Keratinocyte (primary cell): ENCODE results near the gene PSTPIP2. TPM values are rescaled to one million over a fixed set of nuclear protein-coding genes. Genes with fewer than 3 reads are reported as not detected.
"Not testable (repeated sequence)": the region's sequence is repeated elsewhere in the genome, so short reads cannot be mapped to it uniquely, and the experiment has no call there.

ENCODE experiments used
- DNase-seq: peaks from one replicate; pipeline ENCODE4 v3.0.0-alpha.2; 2011; ENCODE audit warnings: low read depth, missing footprints, low spot score
- FAIRE-seq: peaks from 2 replicates; lab custom pipeline; 2011; peaks lifted over from hg19 to GRCh38; lab: Jason Lieb, UNC
- H2AFZ ChIP-seq: 2 replicates; pipeline ENCODE4 v1.6.0; 2012; ENCODE audit warnings: low read length, control low read depth, inconsistent platforms; ENCODE audit not compliant: control insufficient read depth
- H3K27ac ChIP-seq: 2 replicates; pipeline ENCODE4 v1.5.1; 2011; ENCODE audit warnings: low read length; ENCODE audit not compliant: control insufficient read depth, insufficient read depth
- H3K27me3 ChIP-seq: 3 replicates; pipeline ENCODE4 v1.6.0; 2011; ENCODE audit warnings: low read length; ENCODE audit not compliant: control insufficient read depth, insufficient read depth; ENCODE audit errors: extremely low read depth
- H3K36me3 ChIP-seq, 2 experiments: 2 replicates in 1 of 2; 3 replicates in 1 of 2; pipeline ENCODE4 v1.5.1; 2011; ENCODE audit warnings: low read length in 2 of 2, mild to moderate bottlenecking in 1 of 2; ENCODE audit not compliant: control insufficient read depth in 2 of 2, insufficient read depth in 2 of 2; ENCODE audit errors: extremely low read depth in 1 of 2
- H3K4me1 ChIP-seq: 3 replicates; pipeline ENCODE4 v1.5.1; 2011; ENCODE audit warnings: low read length; ENCODE audit not compliant: control insufficient read depth, insufficient read depth; ENCODE audit errors: extremely low read depth
- H3K4me2 ChIP-seq: 3 replicates; pipeline ENCODE4 v1.6.0; 2011; ENCODE audit warnings: low read depth, low read length; ENCODE audit not compliant: control insufficient read depth, insufficient read depth; ENCODE audit errors: extremely low read depth
- H3K4me3 ChIP-seq, 3 experiments: fragments of 200-600 bp in 1 of 3; sonication (generic) in 1 of 3; 2 replicates in 2 of 3; 3 replicates in 1 of 3; pipeline ENCODE4 v1.5.1; 2011 to 2016; ENCODE audit warnings: low read length in 3 of 3, mild to moderate bottlenecking in 3 of 3, control low read depth in 2 of 3, inconsistent platforms in 1 of 3, low read depth in 1 of 3, mixed read lengths in 1 of 3, mixed run types in 1 of 3, moderate library complexity in 1 of 3; ENCODE audit not compliant: control insufficient read depth in 2 of 3, insufficient read depth in 2 of 3; ENCODE audit errors: extremely low read depth in 1 of 3
- H3K79me2 ChIP-seq: 2 replicates; pipeline ENCODE4 v1.6.0; 2012; ENCODE audit warnings: low read length; ENCODE audit not compliant: control insufficient read depth, insufficient read depth
- H3K9ac ChIP-seq: 3 replicates; pipeline ENCODE4 v1.6.0; 2011; ENCODE audit warnings: low read length; ENCODE audit not compliant: control insufficient read depth, insufficient read depth; ENCODE audit errors: extremely low read depth
- H3K9me1 ChIP-seq: 3 replicates; pipeline ENCODE4 v1.6.0; 2011; ENCODE audit warnings: low read length; ENCODE audit not compliant: control insufficient read depth, insufficient read depth; ENCODE audit errors: extremely low read depth
- H3K9me3 ChIP-seq: 2 replicates; pipeline ENCODE4 v1.5.1; 2012; ENCODE audit warnings: low read depth, low read length; ENCODE audit not compliant: control insufficient read depth
- H4K20me1 ChIP-seq: 3 replicates; pipeline ENCODE4 v1.6.0; 2011; ENCODE audit warnings: low read length; ENCODE audit not compliant: control insufficient read depth, insufficient read depth; ENCODE audit errors: extremely low read depth
- EZH2 ChIP-seq: IDR thresholded peaks from one replicate; pipeline ENCODE4 v1.6.1; 2012; ENCODE audit warnings: inconsistent platforms, mild to moderate bottlenecking, low read length, moderate library complexity
- dilution Hi-C: fragments of 300-500 bp; cut with MboI; formaldehyde crosslinking; loops from one replicate; pipeline ENCODE4 v1.7.0; 2020; ENCODE audit warnings: low sequenced_read_pairs; ENCODE audit not compliant: extremely low pct_ligation_motif_present
- polyA plus RNA-seq, 5 experiments: library from polyadenylated mRNA; depleted of rRNA in 3 of 5; stranded (reverse) in 3 of 5; stranded (forward) in 1 of 5; unstranded in 1 of 5; fragments of >200 nt; gene quantifications; 1 replicate in 1 of 5; 2 replicates in 3 of 5; 3 replicates in 1 of 5; pipeline versions ENCODE4 v1.2.1 to v1.2.3, GENCODE V29; 2011 to 2012; ENCODE audit warnings: missing spikeins in 2 of 5, low read depth in 1 of 5, low replicate concordance in 1 of 5
- TF ChIP-seq, protein P1 (sequence below), 3 experiments: IDR thresholded peaks in 1 of 3; conservative IDR thresholded peaks in 1 of 3; optimal IDR thresholded peaks in 1 of 3; 2 replicates in 2 of 3; 3 replicates in 1 of 3; pipeline versions ENCODE3 to v1.5.1; 2011; ENCODE audit warnings: low read length in 3 of 3, mild to moderate bottlenecking in 3 of 3, moderate library complexity in 2 of 3, control low read depth in 1 of 3, inconsistent platforms in 1 of 3; ENCODE audit not compliant: insufficient read depth in 2 of 3; ENCODE audit errors: extremely low read depth in 1 of 3

The PSTPIP2 gene
- polyA plus RNA-seq, 1 donor (not counting 4 experiments of a cell fraction or from before 2014, with no cell fraction given), result 27.3 TPM

GRCh38 chr18:46095532-46095931 is 23.5 kb upstream of the PSTPIP2 start:
- no peak overlapping the region for H2AFZ ChIP-seq
- FAIRE-seq (no peak), DNase-seq (no peak)
- TF ChIP-seq, protein P1, sequence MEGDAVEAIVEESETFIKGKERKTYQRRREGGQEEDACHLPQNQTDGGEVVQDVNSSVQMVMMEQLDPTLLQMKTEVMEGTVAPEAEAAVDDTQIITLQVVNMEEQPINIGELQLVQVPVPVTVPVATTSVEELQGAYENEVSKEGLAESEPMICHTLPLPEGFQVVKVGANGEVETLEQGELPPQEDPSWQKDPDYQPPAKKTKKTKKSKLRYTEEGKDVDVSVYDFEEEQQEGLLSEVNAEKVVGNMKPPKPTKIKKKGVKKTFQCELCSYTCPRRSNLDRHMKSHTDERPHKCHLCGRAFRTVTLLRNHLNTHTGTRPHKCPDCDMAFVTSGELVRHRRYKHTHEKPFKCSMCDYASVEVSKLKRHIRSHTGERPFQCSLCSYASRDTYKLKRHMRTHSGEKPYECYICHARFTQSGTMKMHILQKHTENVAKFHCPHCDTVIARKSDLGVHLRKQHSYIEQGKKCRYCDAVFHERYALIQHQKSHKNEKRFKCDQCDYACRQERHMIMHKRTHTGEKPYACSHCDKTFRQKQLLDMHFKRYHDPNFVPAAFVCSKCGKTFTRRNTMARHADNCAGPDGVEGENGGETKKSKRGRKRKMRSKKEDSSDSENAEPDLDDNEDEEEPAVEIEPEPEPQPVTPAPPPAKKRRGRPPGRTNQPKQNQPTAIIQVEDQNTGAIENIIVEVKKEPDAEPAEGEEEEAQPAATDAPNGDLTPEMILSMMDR (optimal IDR thresholded peaks at IDR 0.05 in 1 of 3, IDR thresholded peaks at IDR 0.05 in 1 of 3, conservative IDR thresholded peaks at IDR 0.05 in 1 of 3; ENCODE audit: extremely low read depth in 1 of 3, insufficient read depth in 2 of 3, low read length in 3 of 3), result no peak
- TF ChIP-seq EZH2, result no peak
- peaks cover 3% of the 10 kb centered on the region for H4K20me1 ChIP-seq
- no peaks in the 10 kb centered on the region for H3K9me3 ChIP-seq
- H3K9me1 ChIP-seq, result no peaks in the 10 kb centered on the region
- no peak overlapping the region for H3K9ac ChIP-seq
- no peak overlapping the region for H3K4me3 ChIP-seq
- H3K36me3 ChIP-seq, result peaks cover 11 to 19% of the 10 kb centered on the region in 2 experiments
- H3K4me1 ChIP-seq, result peaks cover 10% of the 10 kb centered on the region
- H3K27me3 ChIP-seq, result no peaks in the 10 kb centered on the region
- dilution Hi-C loops, result no loop called here
- H3K4me2 ChIP-seq, result no peak overlapping the region
- peaks cover 72% of the 10 kb centered on the region for H3K79me2 ChIP-seq
- no peak overlapping the region for H3K27ac ChIP-seq

DNA sequence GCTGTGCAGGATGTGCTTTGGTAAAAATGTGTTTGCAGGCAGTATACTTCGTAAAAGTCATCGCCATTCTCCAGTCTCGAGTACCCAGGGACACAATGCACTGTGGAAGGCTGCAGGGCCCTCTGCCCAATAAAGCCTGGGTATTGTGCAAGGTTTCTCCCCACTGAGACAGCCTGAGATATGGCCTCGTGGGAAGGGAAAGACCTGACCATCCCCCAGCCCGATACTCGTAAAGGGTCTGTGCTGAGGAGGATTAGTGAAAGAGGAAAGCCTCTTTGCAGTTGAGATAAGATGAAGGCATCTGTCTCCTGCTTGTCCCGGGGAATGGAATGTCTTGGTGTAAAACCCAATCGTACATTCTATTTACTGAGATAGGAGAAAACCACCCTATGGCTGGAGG is 16.4 kb upstream of the PSTPIP2 start:
- Histone ChIP-seq H3K79me2 (peaks cover 35% of the 10 kb centered on the region), H3K36me3 (peaks cover 40 to 55% of the 10 kb centered on the region in 2 experiments)
- H3K4me2 ChIP-seq, H3K27me3 ChIP-seq, H3K4me3 ChIP-seq, FAIRE-seq, DNase-seq, H2AFZ ChIP-seq, H3K9me1 ChIP-seq, H3K27ac ChIP-seq, H3K9me3 ChIP-seq, H3K9ac ChIP-seq, H3K4me1 ChIP-seq, dilution Hi-C loops, H4K20me1 ChIP-seq: not testable (repeated sequence)

- Histone ChIP-seq H3K9me1 (no peaks in the 10 kb centered on the region), H3K36me3 (peaks cover 36 to 37% of the 10 kb centered on the region in 2 experiments), H3K4me1 (no peaks in the 10 kb centered on the region), H4K20me1 (no peaks in the 10 kb centered on the region), H3K27ac (no peak overlapping the region), H3K9me3 (no peaks in the 10 kb centered on the region), H3K9ac (no peak overlapping the region), H3K79me2 (peaks cover 3% of the 10 kb centered on the region), H3K27me3 (no peaks in the 10 kb centered on the region), H3K4me3 (no peak overlapping the region), H3K4me2 (no peak overlapping the region), H2AFZ (no peak overlapping the region)
- dilution Hi-C loops, result no loop called here
- TF ChIP-seq EZH2, result no peak
- TF ChIP-seq, protein P1 (optimal IDR thresholded peaks at IDR 0.05 in 1 of 3, IDR thresholded peaks at IDR 0.05 in 1 of 3, conservative IDR thresholded peaks at IDR 0.05 in 1 of 3; ENCODE audit: extremely low read depth in 1 of 3, insufficient read depth in 2 of 3, low read length in 3 of 3), result no peak
- no peak for FAIRE-seq
- DNase-seq, result no peak
Observed at GRCh38 chr18:46084431-46084830, 12.4 kb upstream of the PSTPIP2 start.
